Fibroblast of gingiva (primary cell): Measurements from ENCODE around the gene PPP1R7.

ENCODE experiments used
- DNase-seq: peaks from one replicate; pipeline ENCODE4 v3.0.0-alpha.2; 2011; ENCODE audit warnings: low read depth

Gene PPP1R7

GRCh38 chr2:241230435-241230834, 80.2 kb downstream of the PPP1R7 start:
- DNase-seq, result no peak

- DNase-seq, result no peak
Measured at GRCh38 chr2:241232736-241233575, 82.7 kb downstream of the PPP1R7 start.
